PC-3 (cell line): ENCODE results near the gene PRKN.

Source experiments
- CTCF ChIP-seq: fragments of 300-600 bp; sonication (generic); conservative IDR thresholded peaks from 2 replicates; pipeline ENCODE4 v1.5.1; 2017; ENCODE audit warnings: antibody characterized with exemption, low read depth, mild to moderate bottlenecking, low read length
- EZH2 ChIP-seq: fragments of 300-600 bp; sonication (generic); IDR thresholded peaks from one replicate; pipeline ENCODE4 v1.6.1; 2017; ENCODE audit warnings: antibody characterized with exemption, mild to moderate bottlenecking, low read length; ENCODE audit not compliant: unreplicated experiment
- EZH2phosphoT487 ChIP-seq: fragments of 300-600 bp; sonication (generic); IDR thresholded peaks from 2 replicates; pipeline ENCODE4 v1.6.1; 2018; ENCODE audit warnings: mild to moderate bottlenecking, antibody characterized with exemption, low read length, borderline replicate concordance

GRCh38 chr6:161743509-161744178 is 983.9 kb downstream of the PRKN start:
- TF ChIP-seq CTCF: no peak
- no peak for TF ChIP-seq EZH2
- TF ChIP-seq EZH2phosphoT487: no peak
